GM18526 (cell line): Measurements from ENCODE around the gene TBC1D4.

Experiments used
- POLR2A ChIP-seq: IDR thresholded peaks from 3 replicates; pipeline ENCODE4 v1.6.1; 2011; ENCODE audit not compliant: insufficient read length; ENCODE audit errors: extremely low read depth

The TBC1D4 gene, protein sequence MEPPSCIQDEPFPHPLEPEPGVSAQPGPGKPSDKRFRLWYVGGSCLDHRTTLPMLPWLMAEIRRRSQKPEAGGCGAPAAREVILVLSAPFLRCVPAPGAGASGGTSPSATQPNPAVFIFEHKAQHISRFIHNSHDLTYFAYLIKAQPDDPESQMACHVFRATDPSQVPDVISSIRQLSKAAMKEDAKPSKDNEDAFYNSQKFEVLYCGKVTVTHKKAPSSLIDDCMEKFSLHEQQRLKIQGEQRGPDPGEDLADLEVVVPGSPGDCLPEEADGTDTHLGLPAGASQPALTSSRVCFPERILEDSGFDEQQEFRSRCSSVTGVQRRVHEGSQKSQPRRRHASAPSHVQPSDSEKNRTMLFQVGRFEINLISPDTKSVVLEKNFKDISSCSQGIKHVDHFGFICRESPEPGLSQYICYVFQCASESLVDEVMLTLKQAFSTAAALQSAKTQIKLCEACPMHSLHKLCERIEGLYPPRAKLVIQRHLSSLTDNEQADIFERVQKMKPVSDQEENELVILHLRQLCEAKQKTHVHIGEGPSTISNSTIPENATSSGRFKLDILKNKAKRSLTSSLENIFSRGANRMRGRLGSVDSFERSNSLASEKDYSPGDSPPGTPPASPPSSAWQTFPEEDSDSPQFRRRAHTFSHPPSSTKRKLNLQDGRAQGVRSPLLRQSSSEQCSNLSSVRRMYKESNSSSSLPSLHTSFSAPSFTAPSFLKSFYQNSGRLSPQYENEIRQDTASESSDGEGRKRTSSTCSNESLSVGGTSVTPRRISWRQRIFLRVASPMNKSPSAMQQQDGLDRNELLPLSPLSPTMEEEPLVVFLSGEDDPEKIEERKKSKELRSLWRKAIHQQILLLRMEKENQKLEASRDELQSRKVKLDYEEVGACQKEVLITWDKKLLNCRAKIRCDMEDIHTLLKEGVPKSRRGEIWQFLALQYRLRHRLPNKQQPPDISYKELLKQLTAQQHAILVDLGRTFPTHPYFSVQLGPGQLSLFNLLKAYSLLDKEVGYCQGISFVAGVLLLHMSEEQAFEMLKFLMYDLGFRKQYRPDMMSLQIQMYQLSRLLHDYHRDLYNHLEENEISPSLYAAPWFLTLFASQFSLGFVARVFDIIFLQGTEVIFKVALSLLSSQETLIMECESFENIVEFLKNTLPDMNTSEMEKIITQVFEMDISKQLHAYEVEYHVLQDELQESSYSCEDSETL (N-terminal part only)

DNA sequence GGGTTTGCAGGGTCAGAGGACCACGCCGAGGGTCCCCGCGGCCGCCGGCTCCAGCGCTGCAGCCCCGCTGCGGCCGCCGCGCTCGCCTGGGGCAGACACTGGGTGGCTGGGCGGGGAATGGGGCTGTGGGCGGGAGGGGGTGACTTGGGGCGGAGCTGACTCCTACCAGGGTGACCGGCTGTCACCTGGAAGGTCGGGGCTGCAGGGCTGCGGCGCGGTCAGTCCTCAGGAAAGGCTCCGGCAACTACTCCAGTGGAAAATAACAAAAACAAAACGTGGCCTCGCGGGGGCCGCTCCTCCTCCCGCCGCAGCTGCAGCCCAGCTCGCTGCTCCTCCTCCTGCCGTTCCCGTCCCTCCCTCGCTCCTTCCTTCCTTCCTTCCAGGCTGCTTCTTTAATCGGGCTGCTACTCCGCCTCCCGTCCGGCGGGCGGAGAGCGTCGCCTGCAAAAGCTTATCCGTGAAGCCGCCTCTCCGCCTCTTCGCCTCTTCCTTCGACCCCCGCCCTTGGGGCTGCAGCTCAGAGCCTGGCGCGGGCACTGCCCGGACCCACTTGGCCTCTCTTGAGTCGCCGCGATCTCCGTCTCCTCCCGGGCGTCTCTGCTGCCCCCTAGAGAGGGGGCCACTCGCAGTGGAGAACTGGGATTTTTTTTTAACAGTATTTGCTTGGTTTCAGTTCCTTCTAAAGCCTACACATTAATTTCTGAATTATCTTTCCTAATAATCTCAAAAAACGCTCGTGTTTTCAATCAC, at the start of gene TBC1D4:
TSS of gene TBC1D4 (minus strand) at position 100 of the 750 bp plus-strand sequence. CDS start 402 bp downstream, outside the sequence.
- TF ChIP-seq POLR2A: no peak

GRCh38 chr13:75530549-75530961, 48.6 kb upstream of the TBC1D4 start:
- TF ChIP-seq POLR2A: no peak

DNA sequence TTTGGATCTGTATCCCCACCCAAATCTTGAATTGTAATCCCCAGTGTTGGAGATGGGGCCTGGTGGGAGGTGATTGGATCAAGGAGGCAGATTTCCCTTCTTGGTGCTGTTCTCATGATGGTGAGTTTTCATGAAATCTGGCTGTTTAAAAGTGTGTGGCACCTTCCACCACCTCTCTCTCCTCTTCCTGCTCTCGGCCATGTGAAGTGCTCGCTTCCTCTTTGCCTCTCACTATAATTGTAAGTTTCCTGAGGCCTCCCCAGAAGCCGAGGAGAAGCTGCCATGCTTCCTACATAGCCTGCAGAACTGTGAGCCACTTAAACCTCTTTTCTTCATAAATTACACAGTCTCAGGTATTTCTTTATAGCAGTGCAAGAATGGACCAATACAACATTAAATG, 40.0 kb upstream of the TBC1D4 start:
- no peak for TF ChIP-seq POLR2A

DNA sequence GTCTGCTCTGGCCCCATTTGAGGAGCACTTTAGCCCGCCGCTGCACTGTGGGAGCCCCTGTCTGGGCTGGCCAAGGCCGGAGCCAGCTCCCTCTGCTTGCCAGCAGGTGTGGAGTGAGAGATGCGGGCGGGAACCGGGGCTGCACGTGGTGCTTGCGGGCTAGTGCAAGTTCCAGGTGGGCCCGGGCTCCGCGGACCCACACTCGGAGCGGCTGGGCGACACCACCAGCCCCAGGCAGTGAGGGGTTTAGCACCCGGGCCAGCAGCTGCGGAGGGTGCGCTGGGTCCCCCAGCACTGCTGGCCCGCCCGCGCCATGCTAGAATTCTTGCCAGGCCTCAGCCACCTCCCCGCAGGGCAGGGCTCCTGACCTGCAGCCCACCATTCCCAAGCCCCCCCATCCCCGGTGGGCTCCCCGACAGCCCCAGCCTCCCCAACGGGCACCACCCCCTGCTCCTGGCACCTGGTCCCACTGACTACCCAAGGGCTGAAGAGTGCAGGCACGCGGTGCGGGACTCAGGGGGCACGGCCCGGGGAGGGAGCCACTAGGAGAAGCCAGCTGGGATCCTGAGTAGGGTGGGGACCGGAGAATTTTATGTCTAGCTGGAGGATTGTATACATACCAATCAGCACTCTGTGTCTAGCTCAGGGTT, 36.6 kb upstream of the TBC1D4 start:
- no peak for TF ChIP-seq POLR2A

- no peak for TF ChIP-seq POLR2A
Observed at GRCh38 chr13:75514080-75514995, 32.4 kb upstream of the TBC1D4 start.

DNA sequence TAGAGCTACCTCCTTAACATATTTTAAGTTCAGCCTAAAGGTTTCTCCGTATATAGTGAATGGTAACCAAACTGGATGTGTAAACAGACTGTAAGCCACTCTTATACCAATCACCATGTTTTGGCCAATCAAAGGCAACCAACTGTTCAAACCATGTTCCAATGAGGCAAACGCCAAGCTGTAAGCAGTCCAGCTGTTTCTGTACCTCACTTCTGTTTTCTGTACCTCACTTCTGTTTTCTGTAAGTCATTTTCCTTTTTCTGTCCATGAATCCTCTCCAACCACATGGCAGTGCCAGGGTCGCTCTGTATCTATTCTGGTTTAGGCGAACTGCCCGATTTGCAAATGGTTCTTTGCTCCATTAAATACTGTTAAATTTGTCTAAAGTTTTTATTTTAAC, 31.3 kb upstream of the TBC1D4 start:
- TF ChIP-seq POLR2A: no peak

- TF ChIP-seq POLR2A: no peak
Observed at GRCh38 chr13:75512253-75512652, 30.3 kb upstream of the TBC1D4 start.

DNA sequence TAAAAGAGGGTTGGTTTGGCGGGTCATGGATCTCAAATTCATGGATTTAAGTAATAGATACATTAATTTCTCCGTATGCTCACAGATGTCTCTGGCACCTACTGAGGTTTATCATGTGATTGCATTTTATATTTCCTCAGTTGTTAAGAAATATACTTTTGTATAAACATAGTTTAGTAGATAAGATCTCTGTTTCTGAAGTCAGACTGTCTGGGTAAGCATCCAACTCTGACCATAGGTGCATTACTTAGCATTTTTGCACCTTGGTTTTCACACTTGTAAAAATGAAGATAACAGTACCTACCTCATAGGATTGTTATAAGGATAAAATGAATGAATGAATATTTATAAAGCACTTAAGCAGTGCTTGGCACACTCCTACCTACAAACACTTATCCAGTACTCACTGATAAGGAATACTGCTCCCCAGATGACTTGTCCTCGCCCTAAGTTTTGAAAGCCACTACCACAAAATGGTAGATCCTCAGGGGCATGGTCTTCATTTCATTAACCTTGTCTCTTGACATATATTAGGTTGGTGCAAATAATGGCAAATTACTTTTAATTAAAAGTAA, 29.2 kb upstream of the TBC1D4 start:
- TF ChIP-seq POLR2A: no peak

DNA sequence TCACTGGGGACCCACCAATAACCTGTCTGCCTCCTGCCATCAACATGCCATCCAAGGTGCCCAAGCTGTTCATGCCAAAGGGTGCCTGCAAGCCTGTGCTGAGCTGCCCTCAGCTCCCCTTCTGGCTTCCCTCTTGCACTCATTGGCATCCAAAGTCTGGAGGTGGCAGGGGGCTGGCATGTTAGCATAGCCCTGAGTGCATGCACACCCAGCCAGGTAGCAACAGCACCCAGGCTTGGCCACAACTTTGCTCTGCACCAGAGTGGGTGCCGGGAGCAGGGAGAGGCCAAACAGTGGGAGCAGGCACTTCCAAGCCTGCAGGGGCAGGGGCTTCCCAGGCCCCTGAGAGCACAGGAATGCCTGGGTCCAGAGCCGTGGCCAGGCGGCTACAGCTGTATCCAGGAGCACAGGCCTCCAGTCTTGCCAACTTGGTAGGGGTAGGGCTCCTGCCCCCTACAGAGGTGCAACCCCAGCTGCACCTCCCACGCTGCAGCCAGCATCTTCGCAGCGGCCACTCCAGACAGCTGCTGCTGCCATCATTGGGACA, 26.1 kb upstream of the TBC1D4 start:
- TF ChIP-seq POLR2A: no peak

DNA sequence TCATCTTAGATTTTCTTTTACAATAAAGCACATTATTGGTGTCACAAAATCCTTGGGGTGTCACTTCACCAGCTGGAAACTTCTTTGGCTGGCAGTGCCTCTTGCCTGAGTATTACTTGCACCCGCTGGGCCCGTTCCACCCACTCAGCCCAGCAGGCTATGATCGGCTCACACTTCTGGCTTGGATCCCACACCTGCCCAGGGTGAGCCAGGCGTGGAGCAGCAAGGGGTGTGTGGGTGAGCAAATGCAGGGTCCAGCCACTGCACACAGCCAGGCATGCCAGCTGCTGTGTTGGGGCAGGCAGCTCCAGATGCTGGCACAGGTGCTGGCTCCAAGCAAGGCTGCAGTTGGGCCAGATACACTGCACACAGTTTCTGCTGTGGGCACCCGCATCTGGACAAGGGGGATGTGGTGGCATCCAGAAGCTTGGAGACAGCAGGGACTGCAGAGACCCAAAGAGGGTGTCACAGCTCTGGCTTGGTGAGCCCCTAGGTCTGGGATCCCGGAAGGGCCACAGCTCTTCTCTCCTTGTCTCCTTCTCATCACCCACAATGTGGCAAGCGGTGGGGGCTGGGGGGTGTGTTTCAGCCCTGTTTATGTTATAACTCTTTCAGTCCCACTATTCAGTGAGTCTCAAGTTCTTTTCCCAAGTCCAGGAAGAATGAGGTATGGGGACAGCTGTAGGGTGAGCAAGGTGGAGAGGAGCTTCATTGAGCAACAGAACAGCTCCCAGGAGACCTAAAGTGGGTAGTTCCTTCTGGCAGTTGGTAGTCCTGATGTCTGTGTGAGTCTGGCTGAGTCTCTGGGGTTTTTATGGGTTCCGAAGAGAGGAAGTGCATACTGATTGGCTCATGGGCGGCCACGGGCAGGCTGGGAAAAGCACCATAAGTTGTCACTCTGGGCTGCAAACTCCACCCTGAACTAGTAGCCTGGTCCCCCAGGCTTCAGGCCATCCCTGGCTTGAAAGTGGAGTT, 25.3 kb upstream of the TBC1D4 start:
- no peak for TF ChIP-seq POLR2A

DNA sequence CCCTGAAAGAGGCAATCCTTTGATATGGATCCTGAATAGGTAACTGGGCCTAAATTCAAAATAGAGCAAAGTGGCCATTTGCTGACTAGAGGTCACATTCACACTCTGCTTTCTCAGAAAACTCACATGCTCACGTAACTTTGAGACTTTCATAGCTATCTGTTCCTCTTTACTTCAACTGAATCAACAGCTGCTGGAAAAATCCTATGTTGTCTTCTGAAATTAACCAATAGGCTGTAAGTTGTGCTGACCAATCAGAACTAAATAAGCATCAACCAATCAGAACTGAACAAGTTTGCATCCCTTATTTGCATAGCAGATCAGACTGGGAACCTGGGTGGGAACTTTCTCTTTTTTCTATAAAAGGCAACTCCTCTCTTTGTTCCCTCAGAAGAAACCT, 24.0 kb upstream of the TBC1D4 start:
- TF ChIP-seq POLR2A: no peak
